C1 segment of cervical spinal cord (tissue), 14 donors: ENCODE data around the gene FAM222A.
A peak's percentile ranks its signal among the peaks of the same experiment; 100 is the strongest.

ENCODE experiments used
- DNase-seq, 14 donors: peaks; one replicate each; lab custom pipeline; 2025; lab: John Stamatoyannopoulos, UW

FAM222A gene

GRCh38 chr12:109713187-109714070 lies at the start of gene FAM222A:
Gene FAM222A, plus strand, starts transcription at chr12:109713825. Its CDS starts 30,322 bp downstream, at chr12:109744147.
- DNase-seq: peak; percentile 87 to 99 (median 96)

GRCh38 chr12:109664402-109664801 lies 49.2 kb upstream of the FAM222A start:
- no peak for DNase-seq

- no peak for DNase-seq
Observed at GRCh38 chr12:109666068-109666467, 47.6 kb upstream of the FAM222A start.

GRCh38 chr12:109670731-109671130 lies 42.9 kb upstream of the FAM222A start:
- no peak for DNase-seq

GRCh38 chr12:109671502-109671901 lies 42.1 kb upstream of the FAM222A start:
- DNase-seq: no peak

GRCh38 chr12:109673379-109673778 lies 40.2 kb upstream of the FAM222A start:
- no peak for DNase-seq

GRCh38 chr12:109673884-109674283 lies 39.7 kb upstream of the FAM222A start:
- DNase-seq: no peak

- DNase-seq: no peak
Observed at GRCh38 chr12:109675411-109675810, 38.2 kb upstream of the FAM222A start.

GRCh38 chr12:109677279-109677691 lies 36.3 kb upstream of the FAM222A start:
- DNase-seq: no peak

GRCh38 chr12:109678719-109679118 lies 34.9 kb upstream of the FAM222A start:
- DNase-seq: no peak

- DNase-seq: peak in 1 of 14 donors; percentile 11
Observed at GRCh38 chr12:109679501-109680263, 33.9 kb upstream of the FAM222A start.

- no peak for DNase-seq
Observed at GRCh38 chr12:109680264-109681005, 33.2 kb upstream of the FAM222A start.

GRCh38 chr12:109681986-109682707 lies 31.5 kb upstream of the FAM222A start:
- no peak for DNase-seq

GRCh38 chr12:109682708-109683060 lies 30.9 kb upstream of the FAM222A start:
- no peak for DNase-seq

- no peak for DNase-seq
Observed at GRCh38 chr12:109683316-109683715, 30.3 kb upstream of the FAM222A start.

GRCh38 chr12:109685574-109686447 lies 27.8 kb upstream of the FAM222A start:
- DNase-seq: no peak

GRCh38 chr12:109686523-109686922 lies 27.1 kb upstream of the FAM222A start:
- DNase-seq: no peak

- no peak for DNase-seq
Observed at GRCh38 chr12:109687250-109687649, 26.4 kb upstream of the FAM222A start.

- no peak for DNase-seq
Observed at GRCh38 chr12:109689426-109689825, 24.2 kb upstream of the FAM222A start.

GRCh38 chr12:109693160-109693559 lies 20.5 kb upstream of the FAM222A start:
- DNase-seq: no peak
